H1 (cell line): ENCODE data around the gene TNRC6C. TPM values are rescaled to one million over a fixed set of nuclear protein-coding genes. Genes with fewer than 3 reads are reported as not detected.

Source experiments
- CTCF ChIA-PET: fragments of 300-600 bp; sonication (Branson Sonifier 250); formaldehyde crosslinking; loops from one replicate; lab custom pipeline; 2021; ENCODE audit not compliant: partially characterized antibody; lab: Charles Lee
- POLR2A ChIA-PET: fragments of 300-600 bp; sonication (Branson Sonifier 250); formaldehyde crosslinking; loops from one replicate; lab custom pipeline; 2021; ENCODE audit warnings: inconsistent platforms; ENCODE audit not compliant: partially characterized antibody; lab: Charles Lee
- DNase-seq, 2 experiments: peaks; one replicate each; pipeline versions ENCODE4 v3.0.0 to v3.0.0-alpha.2; 2010 to 2022; ENCODE audit warnings: low spot score in 2 of 2, low read depth in 1 of 2, mixed read lengths in 1 of 2
- FAIRE-seq: peaks from 2 replicates; lab custom pipeline; 2011; peaks lifted over from hg19 to GRCh38; lab: Jason Lieb, UNC
- H2AFZ ChIP-seq: 2 replicates; pipeline ENCODE4 v1.8.1; 2012; ENCODE audit warnings: low read length, inconsistent platforms
- H2AK5ac ChIP-seq: 2 replicates; pipeline ENCODE4 v1.6.1; 2013; ENCODE audit warnings: low read depth, low read length
- H2BK120ac ChIP-seq: replicated peaks from 2 replicates; pipeline ENCODE3; 2013; ENCODE audit warnings: low read depth, low read length, inconsistent platforms
- H2BK12ac ChIP-seq: 2 replicates; pipeline ENCODE4 v1.6.1; 2013; ENCODE audit warnings: low read depth, low read length
- H2BK15ac ChIP-seq: 2 replicates; pipeline ENCODE4 v1.6.1; 2013; ENCODE audit warnings: low read length
- H2BK20ac ChIP-seq: 2 replicates; pipeline ENCODE4 v1.6.1; 2013; ENCODE audit warnings: low read length
- H2BK5ac ChIP-seq: 2 replicates; pipeline ENCODE4 v1.6.1; 2013; ENCODE audit warnings: low read depth, low read length
- H3K14ac ChIP-seq: 2 replicates; pipeline ENCODE4 v1.6.1; 2013; ENCODE audit warnings: inconsistent platforms; ENCODE audit not compliant: insufficient read length
- H3K18ac ChIP-seq: 2 replicates; pipeline ENCODE4 v1.6.1; 2013; ENCODE audit warnings: low read length; ENCODE audit errors: extremely low read depth
- H3K23ac ChIP-seq: 2 replicates; pipeline ENCODE4 v1.6.1; 2013; ENCODE audit warnings: inconsistent platforms; ENCODE audit not compliant: insufficient read length
- H3K23me2 ChIP-seq: 2 replicates; pipeline ENCODE4 v1.6.1; 2013; ENCODE audit warnings: low read depth, low read length
- H3K27ac ChIP-seq: 2 replicates; pipeline ENCODE4 v1.6.1; 2011; ENCODE audit warnings: low read depth, low read length, inconsistent platforms
- H3K27me3 ChIP-seq, 4 experiments: replicated peaks in 1 of 4; 1 replicate in 1 of 4; 2 replicates in 3 of 4; pipeline versions ENCODE4 v1.6.1 to v1.8.1; 2011 to 2013; ENCODE audit warnings: low read length in 3 of 4, mild to moderate bottlenecking in 3 of 4, inconsistent platforms in 2 of 4, mixed read lengths in 2 of 4, moderate library complexity in 1 of 4; ENCODE audit not compliant: control insufficient read depth in 3 of 4, insufficient read depth in 3 of 4; ENCODE audit errors: extremely low read depth in 1 of 4
- H3K36me3 ChIP-seq, 4 experiments: 2 replicates each; pipeline versions ENCODE4 v1.6.1 to v1.8.1; 2011 to 2013; ENCODE audit warnings: mild to moderate bottlenecking in 4 of 4, low read length in 3 of 4, moderate library complexity in 2 of 4, control low read depth in 1 of 4, inconsistent platforms in 1 of 4; ENCODE audit not compliant: insufficient read depth in 4 of 4, control insufficient read depth in 2 of 4
- H3K4ac ChIP-seq: replicated peaks from 2 replicates; pipeline ENCODE3; 2013; ENCODE audit warnings: low read length, low read depth, mixed read lengths, inconsistent platforms; ENCODE audit not compliant: insufficient read length
- H3K4me1 ChIP-seq, 4 experiments: replicated peaks in 1 of 4; 1 replicate in 1 of 4; 2 replicates in 3 of 4; pipeline versions ENCODE4 v1.6.1 to v1.8.1; 2011 to 2013; ENCODE audit warnings: low read length in 3 of 4, inconsistent platforms in 2 of 4, mixed read lengths in 1 of 4; ENCODE audit not compliant: insufficient read depth in 4 of 4, control insufficient read depth in 3 of 4
- H3K4me2 ChIP-seq, 2 experiments: 2 replicates each; pipeline versions ENCODE4 v1.6.1 to v1.8.1; 2011 to 2013; ENCODE audit warnings: low read depth in 2 of 2, low read length in 2 of 2, control low read depth in 1 of 2, inconsistent platforms in 1 of 2, mild to moderate bottlenecking in 1 of 2; ENCODE audit not compliant: insufficient read depth in 1 of 2
- H3K4me3 ChIP-seq, 4 experiments: fragments of 200-600, 300-600 bp in 1 of 4; sonication (generic), shearing (Covaris generic), sonication (Bioruptor Twin) in 1 of 4; 2 replicates each; pipeline versions ENCODE4 v1.5.1 to v1.8.1; 2011 to 2016; ENCODE audit warnings: low read length in 4 of 4, low read depth in 3 of 4, control low read depth in 2 of 4, inconsistent platforms in 2 of 4, mild to moderate bottlenecking in 2 of 4, mixed read lengths in 1 of 4, moderate library complexity in 1 of 4; ENCODE audit not compliant: insufficient read depth in 2 of 4; ENCODE audit errors: extremely low read depth in 1 of 4
- H3K56ac ChIP-seq: replicated peaks from 2 replicates; pipeline ENCODE3; 2013; ENCODE audit warnings: low read depth, mild to moderate bottlenecking, mixed read lengths, low read length, inconsistent platforms; ENCODE audit not compliant: insufficient read length
- H3K79me1 ChIP-seq: 2 replicates; pipeline ENCODE4 v1.6.1; 2013; ENCODE audit warnings: low read depth, low read length, control low read depth
- H3K79me2 ChIP-seq, 2 experiments: 2 replicates each; pipeline versions ENCODE4 v1.6.1 to v1.8.1; 2012 to 2013; ENCODE audit warnings: low read length in 2 of 2, mild to moderate bottlenecking in 2 of 2, inconsistent platforms in 1 of 2; ENCODE audit not compliant: insufficient read depth in 2 of 2, control insufficient read depth in 1 of 2
- H3K9ac ChIP-seq, 4 experiments: replicated peaks in 1 of 4; 1 replicate in 1 of 4; 2 replicates in 3 of 4; pipeline versions ENCODE4 v1.6.1 to v1.8.1; 2011 to 2013; ENCODE audit warnings: low read depth in 3 of 4, low read length in 3 of 4, control low read depth in 2 of 4, mild to moderate bottlenecking in 2 of 4, moderate library complexity in 2 of 4, inconsistent platforms in 1 of 4; ENCODE audit errors: extremely low read depth in 1 of 4
- H3K9me3 ChIP-seq, 2 experiments: 2 replicates each; pipeline versions ENCODE4 v1.6.1 to v1.8.1; 2012 to 2013; ENCODE audit warnings: mild to moderate bottlenecking in 2 of 2, moderate library complexity in 2 of 2, control low read depth in 1 of 2, inconsistent platforms in 1 of 2, low read depth in 1 of 2, low read length in 1 of 2, mixed read lengths in 1 of 2; ENCODE audit not compliant: insufficient read depth in 2 of 2
- H4K20me1 ChIP-seq, 2 experiments: replicated peaks in 1 of 2; 2 replicates each; pipeline versions ENCODE3 to v1.8.1; 2011 to 2013; ENCODE audit warnings: inconsistent platforms in 2 of 2, low read length in 2 of 2, mild to moderate bottlenecking in 1 of 2; ENCODE audit not compliant: insufficient read depth in 2 of 2, control insufficient read depth in 1 of 2
- H4K5ac ChIP-seq: 2 replicates; pipeline ENCODE4 v1.6.1; 2013; ENCODE audit warnings: low read length, low read depth, mixed read lengths, inconsistent platforms; ENCODE audit not compliant: insufficient read length
- H4K8ac ChIP-seq: 2 replicates; pipeline ENCODE4 v1.8.0; 2013; ENCODE audit warnings: mild to moderate bottlenecking, moderate library complexity, low read length, inconsistent platforms; ENCODE audit not compliant: insufficient read depth; ENCODE audit errors: extremely low read depth
- H4K91ac ChIP-seq: replicated peaks from 2 replicates; pipeline ENCODE3; 2013; ENCODE audit warnings: low read length, mixed read lengths, inconsistent platforms; ENCODE audit not compliant: insufficient read length
- CHD2 ChIP-seq: IDR thresholded peaks from 2 replicates; pipeline ENCODE4 v1.6.1; 2012; ENCODE audit warnings: low read length, improper control_type of control experiment
- CTCF ChIP-seq, 3 experiments: IDR thresholded peaks; 1 replicate in 2 of 3; 2 replicates in 1 of 3; pipeline versions ENCODE4 v1.5.1 to v1.6.1; 2011; ENCODE audit warnings: low read length in 3 of 3, mild to moderate bottlenecking in 3 of 3, inconsistent platforms in 2 of 3, low read depth in 1 of 3, moderate library complexity in 1 of 3; ENCODE audit not compliant: insufficient read depth in 1 of 3; ENCODE audit errors: control extremely low read depth in 1 of 3
- RAD21 ChIP-seq, 2 experiments: IDR thresholded peaks in 1 of 2; conservative IDR thresholded peaks in 1 of 2; 2 replicates each; pipeline ENCODE4 v1.6.1; 2011; ENCODE audit warnings: low read depth in 2 of 2, low read length in 2 of 2, improper control_type of control experiment in 1 of 2, inconsistent platforms in 1 of 2, mild to moderate bottlenecking in 1 of 2, moderate library complexity in 1 of 2
- SIN3A ChIP-seq, 2 experiments: IDR thresholded peaks in 1 of 2; conservative IDR thresholded peaks in 1 of 2; 2 replicates each; pipeline ENCODE4 v1.6.1; 2011 to 2012; ENCODE audit warnings: low read length in 2 of 2, improper control_type of control experiment in 1 of 2, low read depth in 1 of 2, mild to moderate bottlenecking in 1 of 2
- SIX5 ChIP-seq: IDR thresholded peaks from 2 replicates; pipeline ENCODE4 v1.6.1; 2011; ENCODE audit warnings: mild to moderate bottlenecking, low read depth, low read length
- USF2 ChIP-seq: IDR thresholded peaks from 2 replicates; pipeline ENCODE4 v1.6.1; 2011; ENCODE audit warnings: low read length, improper control_type of control experiment
- WGBS, 2 experiments: shearing (Covaris generic) in 1 of 2; methylation state at CpG; one replicate each; pipeline versions ENCODE4 v1.1.6 to v1.1.7; 2013 to 2015; ENCODE audit warnings: low lambda C conversion rate in 2 of 2, mixed read lengths in 2 of 2, inconsistent platforms in 1 of 2, low coverage in 1 of 2, missing lambda C conversion rate in 1 of 2; ENCODE audit not compliant: insufficient replicate concordance in 2 of 2, insufficient coverage in 1 of 2, insufficient read length in 1 of 2; ENCODE audit errors: extremely low coverage in 1 of 2, missing lambda C conversion rate in 1 of 2; 5-methylcytosine and 5-hydroxymethylcytosine counted together
- polyA plus RNA-seq, 7 experiments: library from polyadenylated mRNA; depleted of rRNA in 3 of 7; stranded (reverse) in 5 of 7; unstranded in 2 of 7; fragments of >200 nt in 5 of 7; fragments of 200-250 nt in 2 of 7; gene quantifications; 1 replicate in 5 of 7; 2 replicates in 1 of 7; 4 replicates in 1 of 7; pipeline versions ENCODE4 v1.2.1 to v1.2.3, GENCODE V29; 2011 to 2013; ENCODE audit warnings: missing spikeins in 2 of 7, mixed read lengths in 2 of 7
- total RNA-seq: library from RNA; stranded (reverse); fragmentation: NEBNext Ultra II Directional; extraction: Animal tissue kit (Norgen Biotek cat#: 25700); gene quantifications from 2 replicates; pipeline ENCODE4 v1.2.1, GENCODE V29; 2021

The TNRC6C gene
- total and polyA plus RNA-seq, 2 of the 8 experiments (the other 6 are each of a cell fraction or from before 2014, with no cell fraction given), result 2.8 to 28.9 TPM

- CTCF ChIA-PET, result interaction anchor here (0.6 to 5.4 kb wide), 22 partner anchors 9 to 341 kb away, joined by 3 to 42 read pairs (median 4); no protein-coding TSS in a partner anchor
- DNase-seq, result no peak
- Histone ChIP-seq H2BK15ac (peak overlapping the region; percentile 1; the same call in 1 of the 2 replicates), H3K9ac (no peak overlapping the region), H3K18ac (no peak overlapping the region), H4K20me1 (no peaks in the 10 kb centered on the region), H3K4ac (no peak overlapping the region), H3K4me3 (no peak overlapping the region), H3K23ac (no peak overlapping the region), H3K4me1 (peaks cover 0 to 3% (median 0%) of the 10 kb centered on the region in 4 experiments; a peak in 1 of 7 replicates), H2AK5ac (no peak overlapping the region), H2BK5ac (no peak overlapping the region), H3K14ac (no peak overlapping the region), H3K79me2 (no peaks in the 10 kb centered on the region), H3K27me3 (no peaks in the 10 kb centered on the region; a peak in 1 of 7 replicates), H2BK120ac (no peak overlapping the region), H3K36me3 (no peaks in the 10 kb centered on the region), H4K8ac (no peak overlapping the region), H3K4me2 (no peak overlapping the region), H3K79me1 (no peaks in the 10 kb centered on the region), H2BK12ac (0 out of 2 replicates have a peak overlapping the region, but pooled peaks have one; percentile 6), H4K5ac (no peak overlapping the region), H4K91ac (no peak overlapping the region), H2AFZ (no peak overlapping the region), H3K9me3 (no peaks in the 10 kb centered on the region), H2BK20ac (no peak overlapping the region), H3K27ac (no peak overlapping the region), H3K23me2 (no peaks in the 10 kb centered on the region), H3K56ac (no peak overlapping the region)
- WGBS, 2 experiments, result 53% methylated on average over 18 of the region's 18 CpGs; no CpG with 5 or more reads in 1 of the 2 experiments
- POLR2A ChIA-PET, result interaction anchor here (0.8 to 1.6 kb wide), 6 partner anchors 10 to 57 kb away, joined by 3 to 6 read pairs (median 4); partner anchors contain the start of gene TNRC6C
- peak; percentile 58 for FAIRE-seq
- TF ChIP-seq USF2 (no peak), RAD21 (IDR thresholded peaks at IDR 0.05 in 1 of 2, conservative IDR thresholded peaks at IDR 0.05 in 1 of 2; ENCODE audit: low read depth in 2 of 2, low read length in 2 of 2) (peak; percentile 79 to 84), CHD2 (no peak), SIX5 (no peak), CTCF (IDR thresholded peaks at IDR 0.05; ENCODE audit: control extremely low read depth in 1 of 3, insufficient read depth in 1 of 3, low read depth in 1 of 3, low read length in 3 of 3) (peak; percentile 70 to 80 (median 75)), SIN3A (conservative IDR thresholded peaks at IDR 0.05 in 1 of 2, IDR thresholded peaks at IDR 0.05 in 1 of 2; ENCODE audit: low read depth in 1 of 2, low read length in 2 of 2) (no peak)
Measured at GRCh38 chr17:77914385-77915254, 43.9 kb upstream of the TNRC6C start.
